ENCODE results near the gene OR8G5.

The OR8G5 gene

GRCh38 chr11:124296016-124296415, 39.8 kb downstream of the OR8G5 start:
- no peak for TF ChIP-seq CTCF (IDR thresholded peaks at IDR 0.05)
- H3K4me3 ChIP-seq: no peak overlapping the region
- intact Hi-C loops (cut with DNase I; ENCODE audit: low total_unique reads): no loop called here
- H3K4me1 ChIP-seq: no peaks in the 10 kb centered on the region
- H3K36me3 ChIP-seq: no peaks in the 10 kb centered on the region
- DNase-seq: no peak
- H3K27ac ChIP-seq: no peak overlapping the region
- H3K9me3 ChIP-seq: peaks cover 0 to 1% (median 0%) of the 10 kb centered on the region in 3 donors
- no peaks in the 10 kb centered on the region for H3K27me3 ChIP-seq

- no peak for TF ChIP-seq CTCF (IDR thresholded peaks at IDR 0.05)
- Histone ChIP-seq H3K27me3 (no peaks in the 10 kb centered on the region), H3K4me1 (no peaks in the 10 kb centered on the region), H3K9me3 (no peaks in the 10 kb centered on the region), H3K4me3 (no peak overlapping the region), H3K36me3 (no peaks in the 10 kb centered on the region), H3K27ac (no peak overlapping the region)
- intact Hi-C loops (cut with DNase I; ENCODE audit: low total_unique reads): no loop called here
- no peak for DNase-seq
Observed at GRCh38 chr11:124297921-124298320, 41.7 kb downstream of the OR8G5 start.

GRCh38 chr11:124301548-124301947, 45.4 kb downstream of the OR8G5 start:
- no peak for DNase-seq
- Histone ChIP-seq H3K27me3 (no peaks in the 10 kb centered on the region), H3K27ac (no peak overlapping the region), H3K4me3 (no peak overlapping the region), H3K36me3 (no peaks in the 10 kb centered on the region), H3K9me3 (no peaks in the 10 kb centered on the region), H3K4me1 (no peaks in the 10 kb centered on the region)
- intact Hi-C loops (cut with DNase I; ENCODE audit: low total_unique reads): no loop called here
- TF ChIP-seq CTCF (IDR thresholded peaks at IDR 0.05): no peak

GRCh38 chr11:124302347-124303125, 46.4 kb downstream of the OR8G5 start:
- Histone ChIP-seq H3K9me3 (no peaks in the 10 kb centered on the region), H3K36me3 (no peaks in the 10 kb centered on the region), H3K27me3 (no peaks in the 10 kb centered on the region), H3K27ac (no peak overlapping the region), H3K4me1 (no peaks in the 10 kb centered on the region), H3K4me3 (no peak overlapping the region)
- DNase-seq: no peak
- intact Hi-C loops (cut with DNase I; ENCODE audit: low total_unique reads): no loop called here
- no peak for TF ChIP-seq CTCF (IDR thresholded peaks at IDR 0.05)

- Histone ChIP-seq H3K27ac (no peak overlapping the region), H3K4me1 (no peaks in the 10 kb centered on the region), H3K9me3 (no peaks in the 10 kb centered on the region), H3K36me3 (no peaks in the 10 kb centered on the region), H3K27me3 (no peaks in the 10 kb centered on the region), H3K4me3 (no peak overlapping the region)
- intact Hi-C loops (cut with DNase I; ENCODE audit: low total_unique reads): no loop called here
- TF ChIP-seq CTCF (IDR thresholded peaks at IDR 0.05): no peak
- no peak for DNase-seq
Observed at GRCh38 chr11:124307093-124307492, 50.9 kb downstream of the OR8G5 start.

Measured in tibial artery (tissue), 4 donors.